ENCODE results near the gene CFAP97D2.

The CFAP97D2 gene

DNA sequence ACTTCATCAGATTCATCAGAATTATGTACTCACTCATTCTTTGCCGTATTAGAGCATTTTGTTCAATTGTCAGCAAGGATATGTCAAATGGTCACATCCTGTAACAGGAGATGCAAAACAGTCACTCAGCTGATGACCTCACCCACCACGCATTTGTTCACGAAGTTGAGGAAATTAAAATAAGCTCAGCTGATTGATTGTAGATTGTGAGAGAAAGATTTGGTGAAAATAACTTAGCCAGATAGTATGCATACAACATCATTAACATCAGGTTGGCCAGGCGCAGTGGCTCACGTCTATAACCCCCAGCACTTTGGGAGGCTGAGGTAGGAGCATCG, 33.1 kb downstream of the CFAP97D2 start:
- no peaks in the 10 kb centered on the region for H4K20me1 ChIP-seq (ENCODE audit: control insufficient read depth, insufficient read depth, low read depth, low read length)
- TF ChIP-seq EZH2phosphoT487 (IDR thresholded peaks at IDR 0.05; ENCODE audit: borderline replicate concordance, low read length), result no peak
- TF ChIP-seq, protein P1, sequence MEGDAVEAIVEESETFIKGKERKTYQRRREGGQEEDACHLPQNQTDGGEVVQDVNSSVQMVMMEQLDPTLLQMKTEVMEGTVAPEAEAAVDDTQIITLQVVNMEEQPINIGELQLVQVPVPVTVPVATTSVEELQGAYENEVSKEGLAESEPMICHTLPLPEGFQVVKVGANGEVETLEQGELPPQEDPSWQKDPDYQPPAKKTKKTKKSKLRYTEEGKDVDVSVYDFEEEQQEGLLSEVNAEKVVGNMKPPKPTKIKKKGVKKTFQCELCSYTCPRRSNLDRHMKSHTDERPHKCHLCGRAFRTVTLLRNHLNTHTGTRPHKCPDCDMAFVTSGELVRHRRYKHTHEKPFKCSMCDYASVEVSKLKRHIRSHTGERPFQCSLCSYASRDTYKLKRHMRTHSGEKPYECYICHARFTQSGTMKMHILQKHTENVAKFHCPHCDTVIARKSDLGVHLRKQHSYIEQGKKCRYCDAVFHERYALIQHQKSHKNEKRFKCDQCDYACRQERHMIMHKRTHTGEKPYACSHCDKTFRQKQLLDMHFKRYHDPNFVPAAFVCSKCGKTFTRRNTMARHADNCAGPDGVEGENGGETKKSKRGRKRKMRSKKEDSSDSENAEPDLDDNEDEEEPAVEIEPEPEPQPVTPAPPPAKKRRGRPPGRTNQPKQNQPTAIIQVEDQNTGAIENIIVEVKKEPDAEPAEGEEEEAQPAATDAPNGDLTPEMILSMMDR (IDR thresholded peaks at IDR 0.05; ENCODE audit: low read depth, low read length, poor library complexity, severe bottlenecking), result no peak
- no peak overlapping the region for H3K27ac ChIP-seq (ENCODE audit: low read depth, low read length)
- peaks cover 4% of the 10 kb centered on the region; the same call in 1 of the 2 replicates for H3K9me3 ChIP-seq (ENCODE audit: control insufficient read depth, insufficient read depth, low read length)
- H3F3A ChIP-seq (ENCODE audit: control insufficient read depth, insufficient read depth), result no peaks in the 10 kb centered on the region
- H3K4me1 ChIP-seq (ENCODE audit: control insufficient read depth, low read length), result no peaks in the 10 kb centered on the region
- no peaks in the 10 kb centered on the region for H3K79me2 ChIP-seq (ENCODE audit: control insufficient read depth, low read length)
- H3K4me2 ChIP-seq (ENCODE audit: low read length), result no peak overlapping the region
- no peaks in the 10 kb centered on the region for H3K36me3 ChIP-seq (ENCODE audit: control insufficient read depth, low read length)
- no peaks in the 10 kb centered on the region for H3K9me2 ChIP-seq (replicated peaks; ENCODE audit: control insufficient read depth, low read length)
- peaks cover 10% of the 10 kb centered on the region; the same call in 1 of the 2 replicates for H3K27me3 ChIP-seq (ENCODE audit: control insufficient read depth, low read length)
- no peak overlapping the region for H3K4me3 ChIP-seq (ENCODE audit: low read length)

DNA sequence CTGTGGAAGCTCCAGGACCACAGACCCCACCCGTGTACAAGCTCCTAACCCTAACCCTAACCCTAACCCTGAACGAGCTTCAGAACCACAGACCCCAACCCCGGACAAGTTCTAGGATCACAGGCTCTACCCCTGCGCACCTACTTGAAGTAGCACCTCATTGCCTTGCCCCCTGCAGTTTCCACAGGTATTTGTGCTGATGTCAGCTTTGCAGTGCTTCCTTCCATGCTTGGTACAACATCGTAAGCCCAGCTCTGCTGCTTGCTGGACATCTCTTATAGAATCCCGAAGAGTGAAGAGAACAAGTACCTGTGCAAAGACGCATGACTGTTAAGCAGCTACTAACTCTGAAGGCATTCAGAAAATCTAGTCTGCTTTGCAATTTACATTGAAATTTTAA, 34.9 kb downstream of the CFAP97D2 start:
- Histone ChIP-seq H3K4me3 (ENCODE audit: low read length) (no peak overlapping the region), H3K9me3 (ENCODE audit: control insufficient read depth, insufficient read depth, low read length) (no peaks in the 10 kb centered on the region), H3K9me2 (replicated peaks; ENCODE audit: control insufficient read depth, low read length) (no peaks in the 10 kb centered on the region), H3F3A (ENCODE audit: control insufficient read depth, insufficient read depth) (no peaks in the 10 kb centered on the region), H3K4me2 (ENCODE audit: low read length) (no peak overlapping the region), H3K27me3 (ENCODE audit: control insufficient read depth, low read length) (peaks cover 10% of the 10 kb centered on the region; the same call in 1 of the 2 replicates), H3K79me2 (ENCODE audit: control insufficient read depth, low read length) (no peaks in the 10 kb centered on the region), H3K36me3 (ENCODE audit: control insufficient read depth, low read length) (no peaks in the 10 kb centered on the region), H3K27ac (ENCODE audit: low read depth, low read length) (no peak overlapping the region), H3K4me1 (ENCODE audit: control insufficient read depth, low read length) (no peaks in the 10 kb centered on the region), H4K20me1 (ENCODE audit: control insufficient read depth, insufficient read depth, low read depth, low read length) (no peaks in the 10 kb centered on the region)
- TF ChIP-seq, protein P1 (IDR thresholded peaks at IDR 0.05; ENCODE audit: low read depth, low read length, poor library complexity, severe bottlenecking), result no peak
- TF ChIP-seq EZH2phosphoT487 (IDR thresholded peaks at IDR 0.05; ENCODE audit: borderline replicate concordance, low read length), result no peak

DNA sequence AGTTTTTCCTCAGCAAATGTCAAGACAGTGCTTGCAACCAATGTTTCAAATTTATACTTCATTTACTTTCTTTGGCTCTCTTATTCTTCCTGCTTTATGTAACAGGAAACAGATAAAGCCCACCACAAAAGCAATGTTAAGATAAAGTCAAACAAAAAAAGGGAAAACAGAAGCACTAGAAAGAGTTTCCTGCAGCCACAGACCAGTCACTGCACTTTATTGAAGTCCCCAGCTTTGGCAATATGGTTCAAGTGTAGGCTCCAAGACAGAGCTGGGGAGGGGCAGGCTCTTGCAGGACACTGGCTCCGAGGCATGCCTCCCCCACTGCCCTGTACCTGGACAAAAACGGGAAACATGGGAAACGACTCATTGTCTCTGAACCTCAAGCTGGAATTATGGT, 40.3 kb downstream of the CFAP97D2 start:
- Histone ChIP-seq H3K27ac (ENCODE audit: low read depth, low read length) (no peak overlapping the region), H3K4me1 (ENCODE audit: control insufficient read depth, low read length) (peaks cover 16% of the 10 kb centered on the region), H3K9me2 (replicated peaks; ENCODE audit: control insufficient read depth, low read length) (no peaks in the 10 kb centered on the region), H3K9me3 (ENCODE audit: control insufficient read depth, insufficient read depth, low read length) (no peaks in the 10 kb centered on the region), H3K27me3 (ENCODE audit: control insufficient read depth, low read length) (peaks cover 8% of the 10 kb centered on the region), H3K36me3 (ENCODE audit: control insufficient read depth, low read length) (no peaks in the 10 kb centered on the region), H3K79me2 (ENCODE audit: control insufficient read depth, low read length) (no peaks in the 10 kb centered on the region), H4K20me1 (ENCODE audit: control insufficient read depth, insufficient read depth, low read depth, low read length) (no peaks in the 10 kb centered on the region), H3F3A (ENCODE audit: control insufficient read depth, insufficient read depth) (no peaks in the 10 kb centered on the region), H3K4me2 (ENCODE audit: low read length) (no peak overlapping the region), H3K4me3 (ENCODE audit: low read length) (no peak overlapping the region)
- TF ChIP-seq, protein P1 (IDR thresholded peaks at IDR 0.05; ENCODE audit: low read depth, low read length, poor library complexity, severe bottlenecking), result no peak
- TF ChIP-seq EZH2phosphoT487 (IDR thresholded peaks at IDR 0.05; ENCODE audit: borderline replicate concordance, low read length), result no peak

Measured in DOHH2 (cell line).